HepG2 (cell line): ENCODE measurements around the gene OR1Q1. TPM values are rescaled to one million over a fixed set of nuclear protein-coding genes. Genes with fewer than 3 reads are reported as not detected.

Experiments
- ATAC-seq: fragments of 200-7000 bp; cut with Tn5 transposase; 3 replicates; pipeline ENCODE4 v1.9.1; 2020; ENCODE audit warnings: mild to moderate bottlenecking, moderate library complexity
- BruUV-seq: library from RNA; stranded (reverse); fragments of 400-500 nt; replicated peaks from 2 replicates; lab custom pipeline; 2021; lab: Mats Ljungman, UMichigan
- CTCF ChIA-PET: fragments of 300-600 bp; formaldehyde crosslinking; extraction: SDS; loops from one replicate; lab custom pipeline; 2021; ENCODE audit warnings: low total read pairs, inconsistent platforms, low intra/inter-chr PET ratio; lab: Yijun Ruan, JAX
- POLR2A ChIA-PET: fragments of 350-600 bp; sonication (Branson Sonifier 250); formaldehyde crosslinking; loops from one replicate; lab custom pipeline; 2020; ENCODE audit warnings: antibody characterized with exemption, inconsistent platforms; lab: Yijun Ruan, JAX
- DNase-seq: peaks from one replicate; pipeline ENCODE4 v3.0.0-alpha.2; 2015; ENCODE audit warnings: low spot score
- FAIRE-seq: peaks from 3 replicates; lab custom pipeline; 2011; peaks lifted over from hg19 to GRCh38; lab: Jason Lieb, UNC
- H2AFZ ChIP-seq: one replicate; pipeline ENCODE4 v1.6.1; 2011; ENCODE audit warnings: low read length, inconsistent platforms
- H3K27ac ChIP-seq: fragments of 300-600 bp; 3 replicates; pipeline ENCODE4 v1.8.0; 2011; ENCODE audit warnings: mixed run types, mild to moderate bottlenecking, mixed read lengths, low read length, inconsistent platforms; ENCODE audit not compliant: insufficient read depth; ENCODE audit errors: extremely low read length
- H3K27me3 ChIP-seq, 2 experiments: fragments of 200-600 bp in 1 of 2; 2 replicates in 1 of 2; 3 replicates in 1 of 2; pipeline versions ENCODE4 v1.6.0 to v1.8.0; 2011; ENCODE audit warnings: low read length in 2 of 2, mild to moderate bottlenecking in 2 of 2, moderate library complexity in 2 of 2, inconsistent platforms in 1 of 2; ENCODE audit not compliant: insufficient read depth in 2 of 2, control insufficient read depth in 1 of 2
- H3K36me3 ChIP-seq, 2 experiments: fragments of 200-600 bp in 1 of 2; replicated peaks in 1 of 2; 2 replicates in 1 of 2; 3 replicates in 1 of 2; pipeline versions ENCODE4 v1.5.1 to v1.8.0; 2011; ENCODE audit warnings: low read length in 2 of 2, inconsistent platforms in 1 of 2; ENCODE audit not compliant: insufficient read depth in 2 of 2, control insufficient read depth in 1 of 2
- H3K4me1 ChIP-seq: 2 replicates; pipeline ENCODE4 v1.5.1; 2012; ENCODE audit warnings: low read length, inconsistent platforms; ENCODE audit not compliant: insufficient read depth
- H3K4me2 ChIP-seq: 2 replicates; pipeline ENCODE4 v1.6.0; 2011; ENCODE audit warnings: low read depth, low read length, inconsistent platforms
- H3K4me3 ChIP-seq, 3 experiments: fragments of 200-600 bp in 1 of 3; sonication (generic), shearing (Covaris generic) in 1 of 3; replicated peaks in 1 of 3; 2 replicates each; pipeline ENCODE4 v1.5.1; 2011 to 2016; ENCODE audit warnings: low read length in 3 of 3, inconsistent platforms in 2 of 3, low read depth in 2 of 3, mild to moderate bottlenecking in 2 of 3, control low read depth in 1 of 3, mixed read lengths in 1 of 3; ENCODE audit not compliant: insufficient read depth in 1 of 3
- H3K79me2 ChIP-seq: one replicate; pipeline ENCODE4 v1.6.1; 2011; ENCODE audit warnings: low read length, inconsistent platforms; ENCODE audit not compliant: insufficient read depth
- H3K9ac ChIP-seq: 2 replicates; pipeline ENCODE4 v1.6.0; 2011; ENCODE audit warnings: mild to moderate bottlenecking, low read depth, low read length, inconsistent platforms; ENCODE audit not compliant: insufficient read depth
- H3K9me3 ChIP-seq: 2 replicates; pipeline ENCODE4 v1.5.1; 2012; ENCODE audit warnings: mild to moderate bottlenecking, low read length
- H4K20me1 ChIP-seq: 2 replicates; pipeline ENCODE4 v1.6.0; 2011; ENCODE audit warnings: inconsistent platforms, mild to moderate bottlenecking, low read length, moderate library complexity; ENCODE audit not compliant: insufficient read depth
- CCDC6 ChIP-seq: sonication (generic); formaldehyde crosslinking; IDR thresholded peaks from 2 replicates; pipeline ENCODE4 v1.8.1; 2022; ENCODE audit warnings: mild to moderate bottlenecking, missing genetic modification reagents, moderate library complexity
- FOSL2 ChIP-seq: sonication (generic); formaldehyde crosslinking; IDR thresholded peaks from 2 replicates; pipeline ENCODE4 v1.4.0; 2020; ENCODE audit warnings: missing genetic modification reagents
- FOXA1 ChIP-seq, 2 experiments: fragments of 450-650 bp in 1 of 2; sonication (generic) in 1 of 2; formaldehyde crosslinking in 1 of 2; IDR thresholded peaks; 2 replicates each; pipeline versions ENCODE4 v1.4.0 to v1.6.1; 2016 to 2020; ENCODE audit warnings: missing genetic modification reagents in 1 of 2
- HDAC1 ChIP-seq: sonication (generic); formaldehyde crosslinking; IDR thresholded peaks from 2 replicates; pipeline ENCODE4 v1.5.1; 2020; ENCODE audit warnings: mild to moderate bottlenecking, missing genetic modification reagents
- KDM1A ChIP-seq: IDR thresholded peaks from 2 replicates; pipeline ENCODE4 v1.6.1; 2016; ENCODE audit warnings: missing compliant biosample characterization
- KLF6 ChIP-seq: IDR thresholded peaks from 2 replicates; pipeline ENCODE4 v1.8.0; 2016; ENCODE audit warnings: missing biosample characterization, missing genetic modification reagents
- KMT2B ChIP-seq: IDR thresholded peaks from 2 replicates; pipeline ENCODE4 v1.6.1; 2016; ENCODE audit warnings: missing genetic modification reagents, missing compliant biosample characterization
- RCOR2 ChIP-seq: IDR thresholded peaks from 2 replicates; pipeline ENCODE4 v1.6.1; 2016; ENCODE audit warnings: missing biosample characterization, missing genetic modification reagents
- REL ChIP-seq: sonication (generic); formaldehyde crosslinking; conservative IDR thresholded peaks from 2 replicates; pipeline ENCODE4 v1.8.0; 2022; ENCODE audit warnings: mild to moderate bottlenecking, missing genetic modification reagents, moderate library complexity
- ZFX ChIP-seq: sonication (generic); formaldehyde crosslinking; IDR thresholded peaks from 2 replicates; pipeline ENCODE4 v1.4.0; 2020; ENCODE audit warnings: mild to moderate bottlenecking, low read depth, missing genetic modification reagents, moderate library complexity
- ZNF235 ChIP-seq: sonication (generic); formaldehyde crosslinking; IDR thresholded peaks from 2 replicates; pipeline ENCODE4 v1.8.1; 2023; ENCODE audit warnings: mild to moderate bottlenecking, missing genetic modification reagents, borderline replicate concordance
- ZNF333 ChIP-seq: sonication (generic); formaldehyde crosslinking; IDR thresholded peaks from 2 replicates; pipeline ENCODE4 v1.4.0; 2020; ENCODE audit warnings: mild to moderate bottlenecking, missing genetic modification reagents, borderline replicate concordance
- ZNF564 ChIP-seq: sonication (generic); formaldehyde crosslinking; IDR thresholded peaks from 2 replicates; pipeline ENCODE4 v1.8.1; 2023; ENCODE audit warnings: mild to moderate bottlenecking, missing genetic modification reagents
- ZNF572 ChIP-seq: sonication (generic); formaldehyde crosslinking; IDR thresholded peaks from 2 replicates; pipeline ENCODE4 v1.5.1; 2020; ENCODE audit warnings: mild to moderate bottlenecking, missing genetic modification reagents
- ZNF761 ChIP-seq: sonication (generic); formaldehyde crosslinking; conservative IDR thresholded peaks from 2 replicates; pipeline ENCODE4 v1.4.0; 2020; ENCODE audit warnings: mild to moderate bottlenecking, missing genetic modification reagents
- ZSCAN31 ChIP-seq: sonication (generic); formaldehyde crosslinking; IDR thresholded peaks from 2 replicates; pipeline ENCODE4 v1.5.0; 2020; ENCODE audit warnings: low read depth, mild to moderate bottlenecking, missing genetic modification reagents
- WGBS: methylation state at CpG from one replicate; pipeline ENCODE4 v1.1.6; 2017; ENCODE audit warnings: low lambda C conversion rate; 5-methylcytosine and 5-hydroxymethylcytosine counted together
- in situ Hi-C: cut with HindIII; loops from 2 replicates; pipeline ENCODE4 v1.10.0; 2017; ENCODE audit warnings: low pct_unique_long_range_greater_than_20kb; ENCODE audit not compliant: extremely low pct_ligation_motif_present
- intact Hi-C: fragments of 100-400 bp; cut with micrococcal nuclease; formaldehyde crosslinking; loops from one replicate; pipeline ENCODE4 v1.10.0; 2022; ENCODE audit not compliant: unreplicated experiment
- polyA plus RNA-seq, 8 experiments: library from polyadenylated mRNA; depleted of rRNA in 3 of 8; stranded (reverse) in 7 of 8; unstranded in 1 of 8; fragments of >200 nt; fragmentation: Illumina TruSeq in 4 of 8; extraction: Trizol in 4 of 8; gene quantifications; 2 replicates each; pipeline versions ENCODE4 v1.2.1 to v1.2.3, GENCODE V29; 2011 to 2016; ENCODE audit warnings: low read depth in 4 of 8, missing spikeins in 1 of 8, mixed read lengths in 1 of 8; ENCODE audit not compliant: insufficient read depth in 1 of 8
- total RNA-seq, 5 experiments: library from RNA; depleted of rRNA; stranded (reverse); fragments of >200 nt; fragmentation: Illumina TruSeq; extraction: Trizol; gene quantifications; 2 replicates each; pipeline ENCODE4 v1.2.3, GENCODE V29; 2016; ENCODE audit warnings: low read depth in 1 of 5
- TF ChIP-seq, protein P1 (sequence below): sonication (generic); formaldehyde crosslinking; IDR thresholded peaks from 2 replicates; pipeline ENCODE4 v1.4.0; 2020; ENCODE audit warnings: missing genetic modification reagents
- TF ChIP-seq, protein P2 (sequence below): sonication (generic); formaldehyde crosslinking; IDR thresholded peaks from 2 replicates; pipeline ENCODE4 v1.4.0; 2020; ENCODE audit warnings: missing genetic modification reagents, borderline replicate concordance
- TF ChIP-seq, protein P3 (sequence below): sonication (generic); formaldehyde crosslinking; IDR thresholded peaks from 2 replicates; pipeline ENCODE4 v1.4.0; 2020; ENCODE audit warnings: mild to moderate bottlenecking, missing genetic modification reagents

The OR1Q1 gene
- total and polyA plus RNA-seq, 2 of the 13 experiments (the other 11 are each of a cell fraction or from before 2014, with no cell fraction given) = 0.12 TPM; not detected in 1

DNA sequence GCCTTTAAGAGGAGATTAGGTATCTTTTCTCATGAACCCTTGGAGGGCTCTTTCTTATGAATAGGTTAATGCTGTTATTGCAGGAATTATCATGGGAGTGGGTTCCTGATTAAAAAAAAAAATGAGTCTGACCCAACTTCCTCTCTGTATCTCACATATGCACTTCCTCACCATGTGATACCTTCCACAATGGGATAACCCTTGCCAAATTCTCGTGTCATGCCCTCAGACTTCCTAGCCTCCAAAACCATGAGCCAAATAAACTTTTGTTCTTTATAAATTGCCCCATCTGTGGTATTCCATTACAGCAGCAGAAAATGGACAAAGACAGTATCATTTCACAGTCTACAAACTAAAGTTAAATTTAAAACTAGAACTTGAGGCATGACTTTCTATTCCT, 41.8 kb downstream of the OR1Q1 start:
- Histone ChIP-seq H3K4me1 (no peaks in the 10 kb centered on the region), H3K9ac (no peak overlapping the region), H3K4me3 (no peak overlapping the region), H3K4me2 (no peak overlapping the region), H3K27ac (no peak overlapping the region), H3K36me3 (no peaks in the 10 kb centered on the region), H3K9me3 (no peaks in the 10 kb centered on the region), H3K79me2 (no peaks in the 10 kb centered on the region), H3K27me3 (no peaks in the 10 kb centered on the region)
- no TSS peak for BruUV-seq
- intact Hi-C loops = no loop called here
- FAIRE-seq = no peak
- 0% methylated on average over 1 of the region's 1 CpG for WGBS
- in situ Hi-C loops = no loop called here
- TF ChIP-seq ZNF235 (CRISPR knock-in tag) = no peak
- no peak for TF ChIP-seq ZNF572
- TF ChIP-seq ZNF564 (CRISPR knock-in tag) = no peak
- no peak for TF ChIP-seq HDAC1
- TF ChIP-seq, protein P1, sequence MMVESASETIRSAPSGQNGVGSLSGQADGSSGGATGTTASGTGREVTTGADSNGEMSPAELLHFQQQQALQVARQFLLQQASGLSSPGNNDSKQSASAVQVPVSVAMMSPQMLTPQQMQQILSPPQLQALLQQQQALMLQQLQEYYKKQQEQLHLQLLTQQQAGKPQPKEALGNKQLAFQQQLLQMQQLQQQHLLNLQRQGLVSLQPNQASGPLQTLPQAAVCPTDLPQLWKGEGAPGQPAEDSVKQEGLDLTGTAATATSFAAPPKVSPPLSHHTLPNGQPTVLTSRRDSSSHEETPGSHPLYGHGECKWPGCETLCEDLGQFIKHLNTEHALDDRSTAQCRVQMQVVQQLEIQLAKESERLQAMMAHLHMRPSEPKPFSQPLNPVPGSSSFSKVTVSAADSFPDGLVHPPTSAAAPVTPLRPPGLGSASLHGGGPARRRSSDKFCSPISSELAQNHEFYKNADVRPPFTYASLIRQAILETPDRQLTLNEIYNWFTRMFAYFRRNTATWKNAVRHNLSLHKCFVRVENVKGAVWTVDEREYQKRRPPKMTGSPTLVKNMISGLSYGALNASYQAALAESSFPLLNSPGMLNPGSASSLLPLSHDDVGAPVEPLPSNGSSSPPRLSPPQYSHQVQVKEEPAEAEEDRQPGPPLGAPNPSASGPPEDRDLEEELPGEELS (CRISPR knock-in tag) = no peak
- TF ChIP-seq FOXA1 (IDR thresholded peaks at IDR 0.05) = no peak
- TF ChIP-seq FOXA1 (CRISPR knock-in tag; IDR thresholded peaks at IDR 0.05) = no peak
- TF ChIP-seq ZNF333 (CRISPR knock-in tag) = no peak
- no peak for TF ChIP-seq ZNF761 (CRISPR knock-in tag)
- TF ChIP-seq KDM1A (CRISPR knock-in tag) = no peak
- no peak for TF ChIP-seq REL (CRISPR knock-in tag)
- no peak for TF ChIP-seq CCDC6 (CRISPR knock-in tag)
- no peak for TF ChIP-seq KLF6 (CRISPR knock-in tag)
- no peak for TF ChIP-seq FOSL2 (CRISPR knock-in tag)
- TF ChIP-seq, protein P2, sequence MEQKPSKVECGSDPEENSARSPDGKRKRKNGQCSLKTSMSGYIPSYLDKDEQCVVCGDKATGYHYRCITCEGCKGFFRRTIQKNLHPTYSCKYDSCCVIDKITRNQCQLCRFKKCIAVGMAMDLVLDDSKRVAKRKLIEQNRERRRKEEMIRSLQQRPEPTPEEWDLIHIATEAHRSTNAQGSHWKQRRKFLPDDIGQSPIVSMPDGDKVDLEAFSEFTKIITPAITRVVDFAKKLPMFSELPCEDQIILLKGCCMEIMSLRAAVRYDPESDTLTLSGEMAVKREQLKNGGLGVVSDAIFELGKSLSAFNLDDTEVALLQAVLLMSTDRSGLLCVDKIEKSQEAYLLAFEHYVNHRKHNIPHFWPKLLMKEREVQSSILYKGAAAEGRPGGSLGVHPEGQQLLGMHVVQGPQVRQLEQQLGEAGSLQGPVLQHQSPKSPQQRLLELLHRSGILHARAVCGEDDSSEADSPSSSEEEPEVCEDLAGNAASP (CRISPR knock-in tag) = no peak
- TF ChIP-seq KMT2B (CRISPR knock-in tag) = no peak
- no peak for TF ChIP-seq ZSCAN31 (CRISPR knock-in tag)
- TF ChIP-seq RCOR2 = no peak
- TF ChIP-seq ZFX (CRISPR knock-in tag) = no peak
- TF ChIP-seq, protein P3, sequence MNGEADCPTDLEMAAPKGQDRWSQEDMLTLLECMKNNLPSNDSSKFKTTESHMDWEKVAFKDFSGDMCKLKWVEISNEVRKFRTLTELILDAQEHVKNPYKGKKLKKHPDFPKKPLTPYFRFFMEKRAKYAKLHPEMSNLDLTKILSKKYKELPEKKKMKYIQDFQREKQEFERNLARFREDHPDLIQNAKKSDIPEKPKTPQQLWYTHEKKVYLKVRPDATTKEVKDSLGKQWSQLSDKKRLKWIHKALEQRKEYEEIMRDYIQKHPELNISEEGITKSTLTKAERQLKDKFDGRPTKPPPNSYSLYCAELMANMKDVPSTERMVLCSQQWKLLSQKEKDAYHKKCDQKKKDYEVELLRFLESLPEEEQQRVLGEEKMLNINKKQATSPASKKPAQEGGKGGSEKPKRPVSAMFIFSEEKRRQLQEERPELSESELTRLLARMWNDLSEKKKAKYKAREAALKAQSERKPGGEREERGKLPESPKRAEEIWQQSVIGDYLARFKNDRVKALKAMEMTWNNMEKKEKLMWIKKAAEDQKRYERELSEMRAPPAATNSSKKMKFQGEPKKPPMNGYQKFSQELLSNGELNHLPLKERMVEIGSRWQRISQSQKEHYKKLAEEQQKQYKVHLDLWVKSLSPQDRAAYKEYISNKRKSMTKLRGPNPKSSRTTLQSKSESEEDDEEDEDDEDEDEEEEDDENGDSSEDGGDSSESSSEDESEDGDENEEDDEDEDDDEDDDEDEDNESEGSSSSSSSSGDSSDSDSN (CRISPR knock-in tag) = no peak
- TF ChIP-seq, all 625 proteins: peak for 0
- Histone ChIP-seq H4K20me1 (no peaks in the 10 kb centered on the region), H2AFZ (no peak overlapping the region)
- CTCF ChIA-PET = no interaction called here
- DNase-seq (no peak), ATAC-seq (no peak)
- POLR2A ChIA-PET = no interaction called here
